Activated CD4-positive, CD25-positive, alpha-beta regulatory T cell treated with anti-CD3 and anti-CD28 coated beads, Interleukin-2, amount 50 U/mL, for 24 hours (primary cell): ENCODE results near the gene ZNF823.
"Not testable (repeated sequence)": the region's sequence is repeated elsewhere in the genome, so short reads cannot be mapped to it uniquely, and the experiment has no call there.

Experiments used
- ATAC-seq, 2 donors: fragments of 150-1000 bp; cut with Tn5 transposase; one replicate each; pipeline ENCODE4 v1.10.0; 2021; ENCODE audit warnings: mild to moderate bottlenecking in 1 of 2, moderate library complexity in 1 of 2

The ZNF823 gene

GRCh38 chr19:11676661-11677600 lies 61.8 kb downstream of the ZNF823 start:
- not testable (repeated sequence) for ATAC-seq

DNA sequence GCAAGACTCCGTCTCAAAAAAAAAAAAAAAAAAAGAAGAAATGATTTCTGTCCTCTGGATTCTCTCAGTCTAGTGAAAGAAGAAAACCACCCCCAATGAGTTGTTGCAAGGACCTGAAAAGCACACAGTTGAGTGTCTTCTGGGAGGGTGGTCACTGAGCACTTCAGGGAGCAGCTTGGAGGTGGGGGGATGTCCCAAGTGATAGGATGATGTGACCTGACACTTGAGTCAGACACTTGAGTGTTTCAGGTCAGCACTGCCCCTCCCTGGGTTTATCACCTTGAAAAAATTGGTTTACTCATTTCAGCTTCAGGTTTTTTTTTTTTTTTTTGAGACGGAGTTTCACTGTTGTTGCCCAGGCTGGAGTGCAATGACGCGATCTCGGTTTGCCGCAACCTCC lies 63.2 kb downstream of the ZNF823 start:
- ATAC-seq = no peak

- no peak for ATAC-seq
Measured at GRCh38 chr19:11674067-11674492, 64.7 kb downstream of the ZNF823 start.

DNA sequence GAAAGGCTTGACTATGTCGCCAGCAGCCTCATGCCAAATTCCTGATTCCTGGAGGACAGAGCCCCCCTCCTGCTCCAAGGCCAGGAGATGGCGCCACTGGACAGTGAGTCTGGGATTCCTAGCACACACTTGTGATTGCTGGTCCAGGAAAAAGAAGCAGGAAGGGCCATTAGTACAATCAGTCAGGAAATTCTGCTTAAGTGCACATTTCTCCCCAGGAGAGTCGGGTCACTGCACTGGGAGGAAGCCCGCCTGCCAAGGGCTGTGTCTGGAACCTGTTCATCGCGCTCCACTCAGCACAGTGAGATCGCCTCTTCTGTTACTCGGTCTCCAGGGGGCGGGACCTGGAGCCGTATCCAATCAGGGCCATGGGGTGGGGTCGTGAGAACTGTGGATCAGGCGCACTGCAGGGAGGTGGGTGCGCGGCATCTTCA lies 65.1 kb downstream of the ZNF823 start:
- ATAC-seq = no peak
